Measurements from ENCODE around the gene EPAS1. TPM values are rescaled to one million over a fixed set of nuclear protein-coding genes. Genes with fewer than 3 reads are reported as not detected.
A peak's percentile ranks its signal among the peaks of the same experiment; 100 is the strongest.

The EPAS1 gene
- polyA plus RNA-seq, 1 of the 3 experiments (the other 2 are of a cell fraction) = 69.2 TPM

DNA sequence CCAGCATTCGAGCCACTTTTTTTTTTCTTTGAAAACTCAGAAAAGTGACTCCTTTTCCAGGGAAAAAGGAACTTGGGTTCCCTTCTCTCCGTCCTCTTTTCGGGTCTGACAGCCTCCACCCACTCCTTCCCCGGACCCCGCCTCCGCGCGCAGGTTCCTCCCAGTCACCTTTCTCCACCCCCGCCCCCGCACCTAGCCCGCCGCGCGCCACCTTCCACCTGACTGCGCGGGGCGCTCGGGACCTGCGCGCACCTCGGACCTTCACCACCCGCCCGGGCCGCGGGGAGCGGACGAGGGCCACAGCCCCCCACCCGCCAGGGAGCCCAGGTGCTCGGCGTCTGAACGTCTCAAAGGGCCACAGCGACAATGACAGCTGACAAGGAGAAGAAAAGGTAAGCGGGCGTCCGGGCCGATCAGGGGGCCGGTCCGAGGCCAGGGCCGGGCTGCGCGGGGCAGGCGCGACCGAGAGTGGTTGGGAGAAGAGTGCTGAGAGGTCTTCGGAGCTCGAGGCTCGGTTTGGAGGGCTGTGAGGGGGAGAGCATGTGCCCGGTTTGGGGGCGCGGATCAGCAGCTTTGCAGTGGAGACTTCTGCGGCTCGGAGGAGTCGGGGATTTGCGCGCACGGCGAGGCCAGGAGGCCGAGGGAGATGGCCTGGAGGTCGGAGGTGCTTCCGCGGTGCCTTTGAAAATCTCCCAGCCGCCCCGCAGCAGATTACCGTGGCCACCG lies 502 bp downstream of the EPAS1 start:
- Histone ChIP-seq H3K9me2 (no peaks in the 10 kb centered on the region), H3K9ac (peak overlapping the region; percentile 88), H3K9me3 (no peaks in the 10 kb centered on the region), H3K79me2 (ENCODE audit: insufficient read depth) (peaks cover 54% of the 10 kb centered on the region), H3K36me3 (replicated peaks in 1 of 2; ENCODE audit: control insufficient read depth in 1 of 2, insufficient read depth in 2 of 2, low read length in 1 of 2) (no peaks in the 10 kb centered on the region), H3K4me1 (ENCODE audit: control insufficient read depth in 1 of 2, insufficient read depth in 2 of 2, low read depth in 1 of 2, low read length in 1 of 2) (peaks cover 7 to 28% of the 10 kb centered on the region in 2 experiments; a peak in 2 of 4 replicates), H3K4me2 (peak overlapping the region; percentile 96), H2AFZ (ENCODE audit: low read depth) (peak overlapping the region; percentile 31; the same call in 1 of the 2 replicates), H3K4me3 (ENCODE audit: low read depth in 2 of 2, low read length in 1 of 2) (peak overlapping the region; percentile 96 to 98), H3F3A (replicated peaks; ENCODE audit: insufficient read depth) (no peaks in the 10 kb centered on the region), H3K27me3 (ENCODE audit: insufficient read depth) (no peaks in the 10 kb centered on the region), H3K27ac (ENCODE audit: low read depth in 2 of 2, low read length in 1 of 2) (peak overlapping the region; percentile 71 to 96), H4K20me1 (ENCODE audit: insufficient read depth) (peaks cover 44% of the 10 kb centered on the region)
- 1% methylated on average over 53 of the region's 65 CpGs for WGBS (ENCODE audit: low lambda C conversion rate)
- ChIA-PET CTCF (interaction anchor here (0.7 to 8.7 kb wide), 25 partner anchors 14 to 320 kb away, joined by 3 to 57 read pairs (median 5); no protein-coding TSS in a partner anchor), POLR2A (interaction anchor here (0.7 to 4.4 kb wide), 27 partner anchors 10 to 304 kb away, joined by 3 to 97 read pairs (median 7); no protein-coding TSS in a partner anchor)
- peak; percentile 79 for DNase-seq
- TF ChIP-seq YY1 (IDR thresholded peaks at IDR 0.05; ENCODE audit: low read depth) = 0 out of 2 replicates have a peak, but pooled peaks have one; percentile 34
- peak; percentile 27; the same call in 1 of the 2 replicates for TF ChIP-seq FOXM1 (IDR thresholded peaks at IDR 0.05; ENCODE audit: low read depth)
- TF ChIP-seq, protein P1, sequence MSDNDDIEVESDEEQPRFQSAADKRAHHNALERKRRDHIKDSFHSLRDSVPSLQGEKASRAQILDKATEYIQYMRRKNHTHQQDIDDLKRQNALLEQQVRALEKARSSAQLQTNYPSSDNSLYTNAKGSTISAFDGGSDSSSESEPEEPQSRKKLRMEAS (IDR thresholded peaks at IDR 0.05; ENCODE audit: low read depth) = peak; percentile 45; the same call in 1 of the 2 replicates
- peak; percentile 7 for TF ChIP-seq CHD2 (IDR thresholded peaks at IDR 0.05; ENCODE audit: low read length, partially characterized antibody)
- TF ChIP-seq MXI1 (IDR thresholded peaks at IDR 0.05; ENCODE audit: low read depth, low read length) = no peak
- TF ChIP-seq, protein P2, sequence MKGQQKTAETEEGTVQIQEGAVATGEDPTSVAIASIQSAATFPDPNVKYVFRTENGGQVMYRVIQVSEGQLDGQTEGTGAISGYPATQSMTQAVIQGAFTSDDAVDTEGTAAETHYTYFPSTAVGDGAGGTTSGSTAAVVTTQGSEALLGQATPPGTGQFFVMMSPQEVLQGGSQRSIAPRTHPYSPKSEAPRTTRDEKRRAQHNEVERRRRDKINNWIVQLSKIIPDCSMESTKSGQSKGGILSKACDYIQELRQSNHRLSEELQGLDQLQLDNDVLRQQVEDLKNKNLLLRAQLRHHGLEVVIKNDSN (IDR thresholded peaks at IDR 0.05; ENCODE audit: borderline replicate concordance, low read depth) = 0 out of 2 replicates have a peak, but pooled peaks have one; percentile 12
- TF ChIP-seq GATA2 (CRISPR knock-in tag; IDR thresholded peaks at IDR 0.05) = no peak
- no peak for TF ChIP-seq RFX5 (IDR thresholded peaks at IDR 0.05; ENCODE audit: low read length)
- TF ChIP-seq TEAD4 (IDR thresholded peaks at IDR 0.05; ENCODE audit: borderline replicate concordance, insufficient read depth) = 0 out of 2 replicates have a peak, but pooled peaks have one; percentile 11

DNA sequence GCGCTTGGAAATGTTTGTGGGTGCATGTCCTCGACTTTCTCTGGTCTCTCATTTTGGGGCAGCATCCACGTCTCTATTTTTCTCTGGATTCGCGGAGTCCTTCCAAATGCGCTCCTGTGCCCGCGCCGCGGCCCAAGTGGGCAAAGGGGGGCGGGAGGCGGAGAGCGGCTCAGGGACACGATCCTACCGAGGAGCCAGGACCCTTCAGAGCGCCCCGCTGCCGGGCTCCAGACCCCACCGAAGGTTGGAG lies 990 bp downstream of the EPAS1 start:
- H3K36me3 ChIP-seq (replicated peaks in 1 of 2; ENCODE audit: control insufficient read depth in 1 of 2, insufficient read depth in 2 of 2, low read length in 1 of 2) = no peaks in the 10 kb centered on the region
- peak overlapping the region; percentile 88 for H3K9ac ChIP-seq
- peak overlapping the region; percentile 71 to 96 for H3K27ac ChIP-seq (ENCODE audit: low read depth in 2 of 2, low read length in 1 of 2)
- WGBS (ENCODE audit: low lambda C conversion rate) = 2% methylated on average over 6 of the region's 19 CpGs
- H3K9me3 ChIP-seq = no peaks in the 10 kb centered on the region
- H3K4me1 ChIP-seq (ENCODE audit: control insufficient read depth in 1 of 2, insufficient read depth in 2 of 2, low read depth in 1 of 2, low read length in 1 of 2) = peaks cover 7 to 30% of the 10 kb centered on the region in 2 experiments; a peak in 2 of 4 replicates
- H3K79me2 ChIP-seq (ENCODE audit: insufficient read depth) = peaks cover 59% of the 10 kb centered on the region
- H3K27me3 ChIP-seq (ENCODE audit: insufficient read depth) = no peaks in the 10 kb centered on the region
- TF ChIP-seq FOXM1 (IDR thresholded peaks at IDR 0.05; ENCODE audit: low read depth) (0 out of 2 replicates have a peak, but pooled peaks have one; percentile 5), GABPA (IDR thresholded peaks at IDR 0.05; ENCODE audit: low read depth) (no peak)
- TF ChIP-seq, protein P2 (IDR thresholded peaks at IDR 0.05; ENCODE audit: borderline replicate concordance, low read depth) = no peak
- TF ChIP-seq, protein P1 (IDR thresholded peaks at IDR 0.05; ENCODE audit: low read depth) = no peak
- no peak for DNase-seq
- H3K4me2 ChIP-seq = peak overlapping the region; percentile 96
- peak overlapping the region; percentile 31; the same call in 1 of the 2 replicates for H2AFZ ChIP-seq (ENCODE audit: low read depth)
- ChIA-PET CTCF (interaction anchor here (0.7 to 8.7 kb wide), 18 partner anchors 15 to 320 kb away, joined by 3 to 57 read pairs (median 5); no protein-coding TSS in a partner anchor), POLR2A (interaction anchor here (1.1 to 4.4 kb wide), 9 partner anchors 21 to 235 kb away, joined by 3 to 97 read pairs (median 8); no protein-coding TSS in a partner anchor)
- H3K9me2 ChIP-seq = no peaks in the 10 kb centered on the region
- peaks cover 47% of the 10 kb centered on the region for H4K20me1 ChIP-seq (ENCODE audit: insufficient read depth)
- peak overlapping the region; percentile 96 to 98 for H3K4me3 ChIP-seq (ENCODE audit: low read depth in 2 of 2, low read length in 1 of 2)
- H3F3A ChIP-seq (replicated peaks; ENCODE audit: insufficient read depth) = no peaks in the 10 kb centered on the region
